Neutrophil (primary cell): ENCODE data around the gene ZNF358.
"Not testable (repeated sequence)": the region's sequence is repeated elsewhere in the genome, so short reads cannot be mapped to it uniquely, and the experiment has no call there.

Experiments
- H3K27ac ChIP-seq: fragments of 200-600 bp; sonication (generic); 2 replicates; pipeline ENCODE4 v1.5.1; 2016; ENCODE audit warnings: mild to moderate bottlenecking, moderate library complexity
- H3K27me3 ChIP-seq: fragments of 200-600 bp; sonication (generic); 2 replicates; pipeline ENCODE4 v1.6.0; 2016; ENCODE audit warnings: mild to moderate bottlenecking
- H3K36me3 ChIP-seq: fragments of 200-600 bp; sonication (generic); 2 replicates; pipeline ENCODE4 v1.5.1; 2017
- H3K4me1 ChIP-seq, 2 experiments: fragments of 200-600 bp in 1 of 2; sonication (generic) in 1 of 2; 1 replicate in 1 of 2; 2 replicates in 1 of 2; pipeline versions ENCODE4 v1.5.1 to v1.6.1; 2013 to 2016; ENCODE audit warnings: low read depth in 1 of 2, low read length in 1 of 2, mild to moderate bottlenecking in 1 of 2, moderate library complexity in 1 of 2; ENCODE audit not compliant: control insufficient read depth in 1 of 2, insufficient read depth in 1 of 2
- H3K4me3 ChIP-seq, 2 experiments: fragments of 200-600 bp in 1 of 2; sonication (generic) in 1 of 2; 1 replicate in 1 of 2; 2 replicates in 1 of 2; pipeline ENCODE4 v1.5.1; 2013 to 2016; ENCODE audit warnings: low read depth in 1 of 2, low read length in 1 of 2, mild to moderate bottlenecking in 1 of 2, moderate library complexity in 1 of 2
- H3K9me3 ChIP-seq: fragments of 200-600 bp; sonication (generic); 2 replicates; pipeline ENCODE4 v1.5.1; 2016
- TF ChIP-seq, protein P1 (sequence below): fragments of 200-600 bp; sonication (generic); IDR thresholded peaks from 2 replicates; pipeline ENCODE4 v1.5.1; 2016; ENCODE audit warnings: antibody characterized with exemption

ZNF358 gene

DNA sequence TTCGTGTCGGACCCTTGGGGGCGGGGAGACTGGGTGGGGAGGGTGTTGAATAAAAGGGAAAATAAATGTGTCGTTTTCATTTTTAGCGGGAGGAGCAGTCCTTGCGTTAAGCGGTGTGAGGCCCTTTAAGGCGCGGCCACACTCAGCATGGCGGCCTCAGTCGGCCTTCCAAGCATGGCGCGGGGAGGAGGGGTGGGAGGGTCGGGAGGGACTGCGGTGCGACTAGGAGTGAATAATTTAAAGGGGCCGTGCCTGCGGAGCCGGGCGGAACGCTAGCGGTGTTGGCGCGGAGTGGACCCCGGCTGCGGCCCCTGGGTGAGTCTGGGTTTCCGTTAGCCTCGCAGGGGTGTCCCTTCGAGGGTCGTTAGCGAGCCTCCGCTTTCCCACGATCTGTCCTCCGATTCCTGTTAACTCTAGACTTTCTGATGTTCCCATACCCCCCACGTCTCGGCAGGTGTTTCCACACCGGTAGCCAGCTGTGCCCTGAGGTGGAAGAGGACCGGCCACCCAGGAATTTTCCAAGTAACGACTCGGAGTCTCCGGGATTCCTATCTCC lies 18.1 kb downstream of the ZNF358 start:
- TF ChIP-seq, protein P1, sequence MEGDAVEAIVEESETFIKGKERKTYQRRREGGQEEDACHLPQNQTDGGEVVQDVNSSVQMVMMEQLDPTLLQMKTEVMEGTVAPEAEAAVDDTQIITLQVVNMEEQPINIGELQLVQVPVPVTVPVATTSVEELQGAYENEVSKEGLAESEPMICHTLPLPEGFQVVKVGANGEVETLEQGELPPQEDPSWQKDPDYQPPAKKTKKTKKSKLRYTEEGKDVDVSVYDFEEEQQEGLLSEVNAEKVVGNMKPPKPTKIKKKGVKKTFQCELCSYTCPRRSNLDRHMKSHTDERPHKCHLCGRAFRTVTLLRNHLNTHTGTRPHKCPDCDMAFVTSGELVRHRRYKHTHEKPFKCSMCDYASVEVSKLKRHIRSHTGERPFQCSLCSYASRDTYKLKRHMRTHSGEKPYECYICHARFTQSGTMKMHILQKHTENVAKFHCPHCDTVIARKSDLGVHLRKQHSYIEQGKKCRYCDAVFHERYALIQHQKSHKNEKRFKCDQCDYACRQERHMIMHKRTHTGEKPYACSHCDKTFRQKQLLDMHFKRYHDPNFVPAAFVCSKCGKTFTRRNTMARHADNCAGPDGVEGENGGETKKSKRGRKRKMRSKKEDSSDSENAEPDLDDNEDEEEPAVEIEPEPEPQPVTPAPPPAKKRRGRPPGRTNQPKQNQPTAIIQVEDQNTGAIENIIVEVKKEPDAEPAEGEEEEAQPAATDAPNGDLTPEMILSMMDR = no peak
- Histone ChIP-seq H3K4me3 (peak overlapping the region; percentile 91 to 99), H3K36me3 (peaks cover 44% of the 10 kb centered on the region), H3K27ac (no peak overlapping the region), H3K9me3 (no peaks in the 10 kb centered on the region), H3K27me3 (peaks cover 17% of the 10 kb centered on the region), H3K4me1 (peaks cover 37 to 38% of the 10 kb centered on the region in 2 experiments)

DNA sequence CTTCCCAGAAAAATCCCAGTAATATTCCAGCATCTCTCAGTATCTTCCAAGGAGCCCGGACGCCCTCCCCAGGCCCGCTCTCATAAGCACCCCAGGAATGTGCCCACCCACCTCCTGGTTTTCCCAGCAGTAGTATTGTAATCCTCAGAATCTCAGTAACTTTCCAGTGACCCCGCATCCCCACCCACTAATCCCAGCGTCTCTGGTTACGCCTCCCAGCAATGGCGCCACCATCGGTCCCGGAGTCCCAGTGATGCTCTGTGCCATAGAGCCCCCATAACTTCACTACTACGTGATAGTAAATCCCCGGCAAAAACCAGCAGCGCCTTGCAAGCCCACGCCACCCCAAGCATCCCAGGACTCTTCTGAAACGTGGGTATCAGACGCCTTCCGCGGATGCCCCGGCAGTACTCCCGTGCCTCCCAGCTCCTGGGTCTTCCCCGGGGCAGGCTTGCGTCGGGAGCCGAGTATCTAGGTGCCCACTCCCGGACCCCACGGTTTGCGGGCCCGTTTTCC lies 18.7 kb downstream of the ZNF358 start:
- TF ChIP-seq, protein P1 = no peak
- H3K27me3 ChIP-seq = peaks cover 17% of the 10 kb centered on the region
- H3K9me3 ChIP-seq = no peaks in the 10 kb centered on the region
- peak overlapping the region; percentile 91 to 99 for H3K4me3 ChIP-seq
- H3K4me1 ChIP-seq = peaks cover 37 to 38% of the 10 kb centered on the region in 2 experiments
- H3K27ac ChIP-seq = peak overlapping the region; percentile 76
- H3K36me3 ChIP-seq = peaks cover 43% of the 10 kb centered on the region

DNA sequence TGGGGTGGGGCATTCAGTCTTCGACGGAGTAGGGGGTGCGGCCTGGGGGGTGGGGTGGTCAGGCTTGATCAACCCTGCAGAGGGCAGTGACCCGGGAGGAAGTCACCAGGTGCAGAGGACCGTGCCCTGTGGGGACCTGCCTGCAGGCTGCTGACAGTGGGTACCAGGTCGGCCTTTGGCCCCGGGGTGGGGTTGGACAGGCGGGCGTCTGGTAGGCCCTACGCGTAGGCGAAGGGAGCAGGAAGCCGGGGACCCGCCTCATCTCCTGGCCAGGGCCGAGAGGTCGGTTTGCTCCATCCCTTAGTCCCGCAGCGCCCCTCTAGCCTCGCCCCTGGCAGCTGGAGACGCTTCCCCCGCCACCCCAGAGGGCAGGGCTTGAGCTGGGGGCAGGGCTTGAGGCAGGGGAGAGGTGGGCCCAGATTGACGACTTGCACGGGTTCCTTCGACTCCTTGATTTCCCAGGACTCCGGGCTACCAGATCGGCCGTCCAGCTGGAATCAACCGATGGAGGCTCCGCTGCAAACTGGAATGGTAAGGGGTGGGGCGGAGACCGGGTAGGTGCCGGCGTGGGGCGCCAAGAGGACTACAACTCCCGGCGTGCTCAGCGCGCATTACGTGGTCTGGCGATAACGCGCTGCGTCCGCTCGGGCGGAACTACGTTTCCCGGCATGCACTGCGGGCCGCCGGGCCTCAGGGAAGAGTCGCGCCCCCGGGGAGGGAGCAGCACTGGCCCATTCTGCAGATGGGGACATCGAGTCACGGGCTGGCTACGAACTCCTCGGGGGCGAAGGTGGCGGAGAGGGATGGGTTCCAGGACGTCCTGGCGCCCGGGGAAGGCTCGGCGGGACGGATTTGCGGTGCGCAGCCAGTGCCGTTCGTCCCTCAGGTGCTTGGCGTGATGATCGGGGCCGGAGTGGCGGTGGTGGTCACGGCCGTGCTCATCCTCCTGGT lies 19.4 kb downstream of the ZNF358 start, which contains the start of gene PNPLA6:
Gene PNPLA6, plus strand, starts transcription at position 671 of the 951 bp plus-strand sequence. Its CDS starts 72 bp downstream, at position 743.
- H3K9me3 ChIP-seq = no peaks in the 10 kb centered on the region
- H3K27me3 ChIP-seq = peaks cover 17% of the 10 kb centered on the region
- H3K36me3 ChIP-seq = peaks cover 42% of the 10 kb centered on the region
- peak within 1 kb of the TSS; percentile 76 for H3K27ac ChIP-seq
- H3K4me1 ChIP-seq = peaks cover 37 to 38% of the 10 kb centered on the region in 2 experiments
- peak within 1 kb of the TSS; percentile 91 to 99 for H3K4me3 ChIP-seq
- TF ChIP-seq, protein P1 = peak; percentile 6

DNA sequence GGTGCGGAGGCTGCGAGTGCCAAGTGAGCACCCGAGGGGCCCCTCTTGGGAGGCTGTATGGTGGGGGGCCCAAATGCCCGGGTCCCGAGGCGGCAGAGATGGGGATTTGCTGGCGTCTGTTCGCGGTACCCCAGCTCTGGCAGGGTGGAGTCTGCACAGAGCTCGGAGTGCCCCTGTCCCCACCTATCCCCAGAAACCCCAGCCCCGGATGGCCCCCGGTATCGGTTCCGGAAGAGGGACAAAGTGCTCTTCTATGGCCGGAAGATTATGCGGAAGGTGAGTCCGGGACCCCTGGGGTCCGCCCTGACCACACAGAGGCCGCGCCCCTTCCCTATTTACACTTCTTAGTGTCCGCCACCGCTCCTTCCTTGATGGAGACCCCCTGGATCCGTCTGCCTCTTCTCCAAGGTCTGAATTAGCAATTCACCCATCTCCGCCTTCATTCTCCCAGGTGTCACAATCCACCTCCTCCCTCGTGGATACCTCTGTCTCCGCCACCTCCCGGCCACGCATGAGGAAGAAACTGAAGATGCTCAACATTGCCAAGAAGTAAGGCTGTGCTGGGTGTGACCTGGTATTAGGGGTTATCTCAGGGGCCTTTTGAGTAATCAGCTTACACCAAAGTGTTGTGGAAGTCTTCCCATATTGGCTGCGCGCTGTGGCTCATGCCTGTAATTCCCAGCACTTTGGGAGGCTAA lies 20.2 kb downstream of the ZNF358 start:
- Histone ChIP-seq H3K27me3 (peaks cover 17% of the 10 kb centered on the region), H3K9me3 (no peaks in the 10 kb centered on the region), H3K4me3 (peak overlapping the region; percentile 91 to 99), H3K4me1 (peaks cover 37 to 38% of the 10 kb centered on the region in 2 experiments), H3K27ac (peak overlapping the region; percentile 76), H3K36me3 (peaks cover 47% of the 10 kb centered on the region)
- TF ChIP-seq, protein P1 = no peak

DNA sequence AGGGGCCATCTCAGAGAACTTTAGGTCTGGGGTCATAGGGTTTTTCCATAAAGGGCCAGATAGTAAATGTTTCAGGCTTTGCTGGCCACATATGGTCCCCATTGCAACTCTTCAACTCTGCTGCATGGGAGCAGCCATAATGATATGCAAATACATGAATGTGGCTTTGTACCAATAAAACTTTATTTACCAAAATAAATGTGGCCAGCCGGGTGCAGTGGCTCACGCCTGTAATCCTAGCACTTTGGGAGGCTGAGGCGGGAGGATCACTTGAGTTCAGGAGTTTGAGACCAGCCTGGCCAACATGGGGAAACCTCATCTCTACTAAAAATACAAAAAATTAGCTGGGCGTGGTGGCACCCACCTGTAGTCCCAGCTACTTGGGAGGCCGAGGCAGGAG lies 23.1 kb downstream of the ZNF358 start:
- not testable (repeated sequence) for H3K4me3 ChIP-seq, H3K9me3 ChIP-seq, H3K27me3 ChIP-seq, H3K27ac ChIP-seq
- Histone ChIP-seq H3K36me3 (peaks cover 57% of the 10 kb centered on the region), H3K4me1 (peaks cover 42 to 47% of the 10 kb centered on the region in 2 experiments)
